Memory B cell (primary cell): ENCODE results near the gene IRF2BP1.

Experiments
- ATAC-seq: fragments of 150-1000 bp; cut with Tn5 transposase; 2 replicates; pipeline ENCODE4 v1.10.0; 2021; ENCODE audit warnings: low read depth, mild to moderate bottlenecking, moderate library complexity
- DNase-seq, 2 donors: peaks; one replicate each; pipeline ENCODE4 v3.0.0; 2022; ENCODE audit warnings: low spot score in 2 of 2
- H3K27ac Mint-ChIP-seq: one replicate; pipeline ENCODE4 v1.8.0; 2022; ENCODE audit warnings: mild to moderate bottlenecking, moderate library complexity, mixed read lengths
- H3K27me3 Mint-ChIP-seq: one replicate; pipeline ENCODE4 v1.8.0; 2022; ENCODE audit warnings: mixed read lengths
- H3K36me3 Mint-ChIP-seq: one replicate; pipeline ENCODE4 v1.8.0; 2022; ENCODE audit warnings: mild to moderate bottlenecking, mixed read lengths
- H3K4me1 Mint-ChIP-seq: one replicate; pipeline ENCODE4 v1.8.0; 2022; ENCODE audit warnings: mixed read lengths
- H3K4me3 Mint-ChIP-seq: one replicate; pipeline ENCODE4 v1.8.0; 2022; ENCODE audit warnings: mild to moderate bottlenecking, moderate library complexity, mixed read lengths
- H3K9me3 Mint-ChIP-seq: one replicate; pipeline ENCODE4 v1.8.0; 2022; ENCODE audit warnings: mixed read lengths

The IRF2BP1 gene

DNA sequence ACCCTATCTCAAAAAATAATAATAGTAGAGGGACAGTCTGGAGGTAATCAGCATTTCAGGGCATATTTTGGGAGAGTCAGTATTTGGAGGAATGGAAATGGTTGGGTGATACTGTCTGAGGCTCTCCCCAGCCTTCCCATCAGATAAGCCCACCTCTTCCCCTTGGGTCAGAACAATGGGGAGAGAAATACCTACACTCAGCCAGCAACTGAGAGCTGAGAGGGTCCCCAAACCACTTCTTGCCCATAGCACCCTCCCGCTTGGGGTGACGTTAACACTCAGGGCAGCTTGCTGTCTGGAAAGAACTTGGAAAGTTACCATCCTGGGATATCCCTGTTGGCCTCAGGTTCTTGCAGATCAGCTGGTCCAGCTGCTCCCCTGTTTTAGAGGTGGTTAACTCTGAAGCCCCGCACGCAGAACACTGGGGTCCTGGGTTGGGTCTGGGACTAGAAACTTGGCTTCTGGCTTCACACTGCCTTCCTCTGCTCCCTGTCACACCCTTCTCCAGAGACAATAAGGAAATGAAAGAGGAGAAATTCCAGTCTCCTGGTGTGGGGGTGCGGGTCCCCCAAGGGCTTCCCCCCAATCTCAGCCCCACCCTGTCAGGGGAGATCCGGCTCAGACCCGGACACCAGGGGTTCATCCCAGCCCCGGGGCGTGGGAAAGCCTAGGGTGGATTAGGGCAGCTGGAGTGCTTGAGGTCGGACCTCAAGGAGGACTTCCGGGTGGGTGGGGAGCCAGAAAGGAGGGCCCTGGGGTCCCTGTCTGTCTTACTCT, 19.4 kb downstream of the IRF2BP1 start:
- no peaks in the 10 kb centered on the region for H3K36me3 Mint-ChIP-seq
- ATAC-seq (no peak), DNase-seq (no peak)
- no peaks in the 10 kb centered on the region for H3K9me3 Mint-ChIP-seq
- peaks cover 17% of the 10 kb centered on the region for H3K27me3 Mint-ChIP-seq
- no peak overlapping the region for H3K4me3 Mint-ChIP-seq
- no peak overlapping the region for H3K27ac Mint-ChIP-seq
- peaks cover 17% of the 10 kb centered on the region for H3K4me1 Mint-ChIP-seq

DNA sequence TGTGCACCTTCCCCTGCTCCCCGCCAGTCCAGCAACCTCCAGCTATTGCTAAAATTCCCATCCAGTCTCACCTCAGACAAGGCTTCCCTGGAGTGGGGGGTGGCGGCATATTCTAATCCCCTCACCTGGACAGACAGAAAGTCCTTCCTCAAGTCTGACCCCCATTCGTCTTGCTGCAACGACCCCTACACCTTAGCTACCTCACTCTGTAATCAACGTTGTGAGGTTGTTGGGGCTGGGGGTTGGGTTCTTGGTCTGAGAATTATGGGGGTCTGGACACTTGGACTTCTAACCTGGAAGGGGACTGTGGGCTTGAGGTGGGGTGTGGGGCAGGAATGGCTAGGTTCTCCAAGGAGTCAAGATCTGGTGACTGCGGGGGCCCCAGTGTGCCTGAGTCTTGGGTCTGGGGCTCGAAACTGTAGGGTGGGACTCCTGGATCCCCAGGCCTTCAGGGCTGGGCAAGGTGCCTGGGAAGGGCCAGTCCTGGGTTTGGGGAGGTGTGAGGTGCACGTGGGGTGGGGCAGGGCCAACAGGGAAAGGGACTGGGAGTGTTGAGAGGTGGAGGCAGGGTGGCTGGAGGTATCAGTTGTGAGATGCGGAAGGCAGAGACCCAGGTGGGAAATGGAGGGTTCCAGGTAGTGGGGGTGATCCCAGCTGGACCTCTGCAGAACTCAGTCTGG, 20.5 kb downstream of the IRF2BP1 start:
- Mint-ChIP-seq H3K4me3 (no peak overlapping the region), H3K27me3 (peaks cover 17% of the 10 kb centered on the region), H3K9me3 (no peaks in the 10 kb centered on the region), H3K36me3 (peaks cover 2% of the 10 kb centered on the region), H3K4me1 (peaks cover 20% of the 10 kb centered on the region), H3K27ac (no peak overlapping the region)
- ATAC-seq (no peak), DNase-seq (no peak)

GRCh38 chr19:45864629-45865082, 21.3 kb downstream of the IRF2BP1 start:
- H3K27ac Mint-ChIP-seq = no peak overlapping the region
- peaks cover 20% of the 10 kb centered on the region for H3K4me1 Mint-ChIP-seq
- ATAC-seq = no peak

DNA sequence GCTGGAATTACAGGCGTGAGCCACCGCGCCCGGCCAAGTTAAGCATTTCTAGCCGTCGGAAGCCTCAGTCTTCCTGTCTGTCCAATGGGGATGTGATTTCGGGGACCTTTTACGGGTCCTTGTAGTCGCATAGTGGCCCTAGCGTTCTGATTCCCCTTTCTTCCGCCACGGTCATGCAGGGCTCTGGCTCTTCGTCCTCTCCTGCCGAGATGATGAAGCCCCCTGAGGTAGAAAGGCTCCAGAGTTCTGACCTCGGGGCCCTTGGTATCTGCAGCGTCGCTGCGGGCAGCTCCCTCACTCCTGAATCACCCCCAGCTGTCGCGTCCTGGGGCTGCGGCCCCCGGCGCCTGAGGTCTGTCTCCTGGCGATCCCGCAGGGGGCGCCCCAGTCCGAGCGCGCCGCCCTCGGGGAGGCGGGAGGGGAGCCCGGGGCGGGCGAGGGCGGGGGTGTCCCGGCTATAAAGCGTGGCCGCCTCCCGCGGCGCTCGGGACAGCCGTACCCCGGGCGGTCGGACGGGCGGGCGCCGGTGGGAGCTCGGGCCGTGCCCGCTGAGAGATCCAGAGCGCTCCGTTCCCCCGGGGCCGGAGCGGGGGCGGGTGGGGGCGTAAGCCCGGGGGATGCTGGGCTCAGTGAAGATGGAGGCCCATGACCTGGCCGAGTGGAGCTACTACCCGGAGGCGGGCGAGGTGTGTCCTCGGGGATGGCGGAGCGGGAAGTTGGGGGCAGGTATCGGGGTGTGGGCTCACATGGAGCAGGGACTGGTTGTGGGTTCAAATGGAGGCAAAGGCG, 21.9 kb downstream of the IRF2BP1 start, which contains the start of gene FOXA3:
Gene FOXA3 (plus strand): TSS at position 487 of the 789 bp plus-strand sequence. CDS start 131 bp downstream, at position 618.
- no peak for ATAC-seq
- H3K4me3 Mint-ChIP-seq = peak within 1 kb of the TSS; percentile 93

More at GRCh38 chr19:45864629-45865082, 21.3 kb downstream of the IRF2BP1 start:
- H3K36me3 Mint-ChIP-seq = peaks cover 2% of the 10 kb centered on the region
- no peak for DNase-seq
- peak overlapping the region; percentile 43 for H3K4me3 Mint-ChIP-seq
- no peaks in the 10 kb centered on the region for H3K9me3 Mint-ChIP-seq
- peaks cover 17% of the 10 kb centered on the region for H3K27me3 Mint-ChIP-seq

GRCh38 chr19:45863335-45863839, 22.6 kb downstream of the IRF2BP1 start:
- H3K27ac Mint-ChIP-seq = peak overlapping the region; percentile 87
- peaks cover 6% of the 10 kb centered on the region for H3K36me3 Mint-ChIP-seq
- DNase-seq (no peak), ATAC-seq (no peak)
- peak overlapping the region; percentile 93 for H3K4me3 Mint-ChIP-seq
- H3K27me3 Mint-ChIP-seq = peaks cover 17% of the 10 kb centered on the region
- no peaks in the 10 kb centered on the region for H3K9me3 Mint-ChIP-seq
- H3K4me1 Mint-ChIP-seq = peaks cover 20% of the 10 kb centered on the region

More for the DNA sequence above, 21.9 kb downstream of the IRF2BP1 start, which contains the start of gene FOXA3:
- Mint-ChIP-seq H3K4me1 (peaks cover 20% of the 10 kb centered on the region), H3K9me3 (no peaks in the 10 kb centered on the region), H3K27me3 (peaks cover 17% of the 10 kb centered on the region), H3K27ac (peak within 1 kb of the TSS; percentile 87), H3K36me3 (peaks cover 5% of the 10 kb centered on the region)
- DNase-seq = peak; percentile 49 to 63

GRCh38 chr19:45862564-45863334, 23.2 kb downstream of the IRF2BP1 start, which contains the start of gene SYMPK:
Gene SYMPK (minus strand): TSS chr19:45863147. CDS start chr19:45854495, 8,652 bp downstream.
- peaks cover 10% of the 10 kb centered on the region for H3K36me3 Mint-ChIP-seq
- peaks cover 25% of the 10 kb centered on the region for H3K4me1 Mint-ChIP-seq
- ATAC-seq (peak; percentile 94), DNase-seq (peak; percentile 93 to 97)
- peak within 1 kb of the TSS; percentile 87 for H3K27ac Mint-ChIP-seq
- peaks cover 17% of the 10 kb centered on the region for H3K27me3 Mint-ChIP-seq
- no peaks in the 10 kb centered on the region for H3K9me3 Mint-ChIP-seq
- H3K4me3 Mint-ChIP-seq = peak within 1 kb of the TSS; percentile 93

DNA sequence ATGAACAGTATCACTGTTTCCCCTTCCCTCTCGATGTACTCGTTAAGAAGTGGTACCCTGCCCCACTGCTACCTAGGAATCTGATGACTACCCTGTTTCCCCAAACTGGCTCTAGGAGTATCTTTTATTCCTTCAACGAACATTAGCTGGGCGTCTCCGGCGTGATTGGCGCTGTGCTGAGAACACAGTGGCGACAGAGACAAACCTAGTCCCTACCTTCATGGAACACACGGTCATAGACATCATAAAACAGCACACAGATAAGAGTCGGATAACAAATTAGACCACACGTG, 23.7 kb downstream of the IRF2BP1 start:
- Mint-ChIP-seq H3K9me3 (no peaks in the 10 kb centered on the region), H3K36me3 (peaks cover 10% of the 10 kb centered on the region), H3K27me3 (peaks cover 17% of the 10 kb centered on the region), H3K4me3 (peak overlapping the region; percentile 93), H3K27ac (peak overlapping the region; percentile 87), H3K4me1 (peaks cover 25% of the 10 kb centered on the region)
- ATAC-seq = no peak
- DNase-seq = no peak

- Mint-ChIP-seq H3K27me3 (peaks cover 14% of the 10 kb centered on the region), H3K4me1 (peaks cover 25% of the 10 kb centered on the region), H3K27ac (no peak overlapping the region), H3K36me3 (peaks cover 10% of the 10 kb centered on the region), H3K9me3 (no peaks in the 10 kb centered on the region), H3K4me3 (peak overlapping the region; percentile 46)
- DNase-seq (no peak), ATAC-seq (no peak)
Observed at GRCh38 chr19:45860359-45861259, 25.3 kb downstream of the IRF2BP1 start.

DNA sequence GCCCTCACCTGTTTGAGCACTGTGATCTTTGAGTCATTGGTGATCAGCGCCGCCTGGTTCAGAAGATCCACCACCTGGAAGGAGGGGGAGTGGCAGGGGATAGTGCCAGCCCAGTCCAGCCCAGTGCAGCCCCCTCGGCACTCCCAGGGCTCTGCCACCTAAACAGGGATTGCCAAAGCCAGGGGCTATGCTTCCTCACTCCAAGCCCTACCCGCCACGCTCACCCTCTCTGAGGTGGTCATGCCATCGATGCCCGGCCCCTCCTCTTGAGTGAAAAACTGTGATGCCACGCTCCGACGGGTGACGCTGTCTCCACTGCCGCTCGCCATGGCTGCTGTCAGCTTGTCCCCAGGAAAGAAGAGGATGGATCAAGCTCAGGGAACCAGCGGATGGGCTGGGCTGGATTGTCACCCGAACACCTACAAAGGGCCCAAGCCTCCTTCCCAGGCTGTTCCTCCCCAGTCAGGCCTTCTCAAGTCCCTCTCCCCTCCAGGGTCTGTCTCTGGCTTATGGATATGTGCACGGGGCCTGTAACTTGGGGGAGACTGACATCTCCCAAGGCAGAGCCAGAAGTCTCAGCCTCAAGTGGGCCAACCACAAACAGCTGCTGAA, 31.7 kb downstream of the IRF2BP1 start:
- peaks cover 24% of the 10 kb centered on the region for H3K36me3 Mint-ChIP-seq
- DNase-seq = no peak
- no peak overlapping the region for H3K27ac Mint-ChIP-seq
- H3K27me3 Mint-ChIP-seq = no peaks in the 10 kb centered on the region
- H3K9me3 Mint-ChIP-seq = no peaks in the 10 kb centered on the region
- no peak overlapping the region for H3K4me3 Mint-ChIP-seq
- H3K4me1 Mint-ChIP-seq = peaks cover 11% of the 10 kb centered on the region
- ATAC-seq = no peak

- Mint-ChIP-seq H3K36me3 (peaks cover 23% of the 10 kb centered on the region), H3K27me3 (no peaks in the 10 kb centered on the region)
- no peak for ATAC-seq
Observed at GRCh38 chr19:45852983-45853382, 33.0 kb downstream of the IRF2BP1 start.

GRCh38 chr19:45852145-45852750, 33.7 kb downstream of the IRF2BP1 start:
- DNase-seq = no peak
- Mint-ChIP-seq H3K27ac (no peak overlapping the region), H3K9me3 (no peaks in the 10 kb centered on the region), H3K4me3 (no peak overlapping the region), H3K36me3 (peaks cover 30% of the 10 kb centered on the region), H3K27me3 (no peaks in the 10 kb centered on the region), H3K4me1 (peaks cover 8% of the 10 kb centered on the region)
- no peak for ATAC-seq

More at GRCh38 chr19:45852983-45853382, 33.0 kb downstream of the IRF2BP1 start:
- Mint-ChIP-seq H3K4me3 (no peak overlapping the region), H3K9me3 (no peaks in the 10 kb centered on the region), H3K4me1 (peaks cover 7% of the 10 kb centered on the region), H3K27ac (no peak overlapping the region)
- no peak for DNase-seq

GRCh38 chr19:45848922-45849321, 37.0 kb downstream of the IRF2BP1 start:
- DNase-seq (no peak), ATAC-seq (peak; percentile 27)
- no peaks in the 10 kb centered on the region for H3K27me3 Mint-ChIP-seq
- no peak overlapping the region for H3K4me3 Mint-ChIP-seq
- H3K9me3 Mint-ChIP-seq = no peaks in the 10 kb centered on the region
- H3K36me3 Mint-ChIP-seq = peaks cover 40% of the 10 kb centered on the region
- no peak overlapping the region for H3K27ac Mint-ChIP-seq
- H3K4me1 Mint-ChIP-seq = peaks cover 6% of the 10 kb centered on the region
